GM12865 (cell line): ENCODE results near the gene LTV1.

ENCODE experiments used
- DNase-seq: peaks from one replicate; pipeline ENCODE4 v3.0.0; 2010; ENCODE audit warnings: low read depth
- H3K4me3 ChIP-seq: 2 replicates; pipeline ENCODE4 v1.5.1; 2011; ENCODE audit warnings: mild to moderate bottlenecking, low read depth, low read length, control low read depth
- CTCF ChIP-seq: IDR thresholded peaks from 2 replicates; pipeline ENCODE4 v1.5.1; 2011; ENCODE audit warnings: low read length, control low read depth, low read depth, inconsistent platforms; ENCODE audit not compliant: insufficient read depth; ENCODE audit errors: missing control alignments

Gene LTV1

GRCh38 chr6:143878272-143878760 lies 35.2 kb downstream of the LTV1 start:
- no peak for TF ChIP-seq CTCF
- no peak overlapping the region for H3K4me3 ChIP-seq
- no peak for DNase-seq

DNA sequence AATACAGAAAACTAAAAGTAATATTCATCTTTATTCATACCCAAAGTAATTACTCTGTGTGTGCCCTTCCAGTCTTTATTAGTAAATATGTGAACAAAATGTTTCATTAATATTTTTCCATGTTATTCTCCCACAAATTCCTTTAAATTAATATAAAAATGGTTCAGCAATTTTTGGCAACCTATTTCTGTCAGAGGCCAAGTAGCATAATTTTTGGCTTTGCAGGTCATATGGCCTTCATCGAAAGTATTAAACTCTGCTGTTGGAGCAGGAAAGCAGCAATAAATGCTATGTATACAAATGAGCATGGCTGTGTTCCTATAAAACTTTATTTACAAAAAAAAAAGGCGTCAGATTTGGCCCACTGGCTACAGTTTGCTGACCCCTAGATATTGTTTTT lies 37.3 kb downstream of the LTV1 start:
- no peak overlapping the region for H3K4me3 ChIP-seq
- DNase-seq = no peak
- TF ChIP-seq CTCF = no peak

DNA sequence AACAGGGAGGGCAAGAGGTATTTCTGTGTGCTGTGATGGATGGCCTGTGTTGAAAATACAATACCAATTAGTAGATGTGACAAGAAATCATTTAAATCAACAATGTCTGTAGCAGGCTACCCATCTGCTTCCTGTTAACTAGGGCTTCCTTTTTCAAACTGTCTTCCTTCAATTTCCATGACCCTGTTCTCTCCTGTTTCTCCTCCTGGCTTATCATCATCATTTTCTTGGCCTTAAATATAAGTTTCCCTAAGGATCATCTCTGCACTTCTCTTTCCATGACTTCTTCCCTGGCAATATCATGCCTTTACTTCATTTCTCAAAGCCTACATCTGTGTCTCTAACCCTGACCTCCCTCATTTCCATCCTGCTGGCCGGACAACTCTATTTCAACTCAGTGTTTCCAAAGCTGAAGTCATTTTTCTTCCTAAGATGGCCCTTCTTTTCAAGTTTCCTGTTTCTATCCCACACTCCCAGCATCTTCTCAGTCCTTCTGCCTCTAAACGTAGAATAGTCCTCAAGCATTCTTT lies 39.3 kb downstream of the LTV1 start:
- no peak overlapping the region for H3K4me3 ChIP-seq
- TF ChIP-seq CTCF = no peak

GRCh38 chr6:143884216-143884900 lies 41.2 kb downstream of the LTV1 start:
- no peak overlapping the region for H3K4me3 ChIP-seq
- TF ChIP-seq CTCF = no peak
- no peak for DNase-seq

More for the DNA sequence above, 39.3 kb downstream of the LTV1 start:
- DNase-seq = no peak

GRCh38 chr6:143885116-143885515 lies 42.0 kb downstream of the LTV1 start:
- no peak for TF ChIP-seq CTCF
- H3K4me3 ChIP-seq = no peak overlapping the region
- no peak for DNase-seq

DNA sequence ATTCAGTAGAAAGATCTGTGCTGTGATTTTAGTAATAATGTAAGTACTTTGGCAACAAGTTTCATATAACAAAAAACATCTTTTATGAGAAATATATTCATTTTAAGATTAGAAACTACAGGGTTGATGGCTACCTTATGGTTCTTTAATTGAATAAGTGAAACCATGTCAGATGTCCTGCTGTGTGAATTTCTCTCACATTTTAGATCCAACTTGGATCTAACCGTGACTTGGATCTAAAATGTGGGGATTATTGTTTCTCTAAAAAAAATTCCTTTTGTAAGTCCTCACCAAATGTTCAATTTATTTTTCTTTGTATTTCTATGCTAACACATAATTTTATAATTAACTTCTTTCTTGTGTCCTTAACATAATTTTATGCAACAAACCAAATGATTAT lies 51.5 kb downstream of the LTV1 start:
- no peak overlapping the region for H3K4me3 ChIP-seq
- TF ChIP-seq CTCF = no peak
- DNase-seq = no peak
